IMR-90 (cell line): ENCODE data around the gene PRKN. TPM values are rescaled to one million over a fixed set of nuclear protein-coding genes. Genes with fewer than 3 reads are reported as not detected.

Experiments used
- ATAC-seq: fragments of 200-7000 bp; cut with Tn5 transposase; 2 replicates; pipeline ENCODE4 v1.9.1; 2020; ENCODE audit warnings: low read depth, mild to moderate bottlenecking, moderate library complexity
- BruUV-seq: library from RNA; stranded (reverse); fragments of 400-500 nt; replicated peaks from 2 replicates; lab custom pipeline; 2021; lab: Mats Ljungman, UMichigan
- CTCF ChIA-PET: fragments of 300-600 bp; formaldehyde crosslinking; extraction: SDS; loops from one replicate; lab custom pipeline; 2021; ENCODE audit warnings: antibody characterized with exemption; lab: Yijun Ruan, JAX
- POLR2A ChIA-PET: fragments of 300-600 bp; sonication (Branson Sonifier 250); formaldehyde crosslinking; loops from one replicate; lab custom pipeline; 2022; ENCODE audit warnings: antibody characterized with exemption; ENCODE audit not compliant: unreplicated experiment; lab: Charles Lee
- DNase-seq: peaks from one replicate; pipeline ENCODE4 v3.0.0; 2013
- H2AFZ ChIP-seq: replicated peaks from 2 replicates; pipeline ENCODE3; 2013; ENCODE audit warnings: low read length, mild to moderate bottlenecking; ENCODE audit not compliant: poor library complexity
- H2AK5ac ChIP-seq: 2 replicates; pipeline ENCODE4 v1.6.1; 2013; ENCODE audit warnings: low read depth, low read length, inconsistent platforms
- H2AK9ac ChIP-seq: replicated peaks from 2 replicates; pipeline ENCODE3; 2013; ENCODE audit warnings: mild to moderate bottlenecking, low read depth, low read length, moderate library complexity; ENCODE audit not compliant: poor library complexity
- H2BK120ac ChIP-seq: 2 replicates; pipeline ENCODE4 v1.6.1; 2013; ENCODE audit warnings: low read depth, low read length, inconsistent platforms
- H2BK15ac ChIP-seq: 3 replicates; pipeline ENCODE4 v1.6.1; 2013; ENCODE audit warnings: low read depth, low read length, inconsistent platforms
- H2BK20ac ChIP-seq: 2 replicates; pipeline ENCODE4 v1.6.1; 2013; ENCODE audit warnings: low read depth, mild to moderate bottlenecking, inconsistent platforms, low read length, moderate library complexity
- H2BK5ac ChIP-seq: 2 replicates; pipeline ENCODE4 v1.6.1; 2013; ENCODE audit warnings: mild to moderate bottlenecking, low read depth, low read length, inconsistent platforms; ENCODE audit not compliant: poor library complexity, severe bottlenecking
- H3K14ac ChIP-seq: replicated peaks from 2 replicates; pipeline ENCODE4 v1.6.1; 2013; ENCODE audit warnings: low read depth, low read length, inconsistent platforms
- H3K18ac ChIP-seq: 2 replicates; pipeline ENCODE4 v1.6.1; 2013; ENCODE audit warnings: low read depth, low read length, control low read depth
- H3K23ac ChIP-seq: 2 replicates; pipeline ENCODE4 v1.6.1; 2013; ENCODE audit warnings: low read depth, low read length, inconsistent platforms
- H3K27ac ChIP-seq: 2 replicates; pipeline ENCODE4 v1.5.1; 2013; ENCODE audit warnings: mild to moderate bottlenecking, control low read depth, low read length; ENCODE audit not compliant: insufficient read depth
- H3K27me3 ChIP-seq: 2 replicates; pipeline ENCODE4 v1.6.1; 2013; ENCODE audit warnings: low read length; ENCODE audit not compliant: control insufficient read depth, insufficient read depth
- H3K36me3 ChIP-seq: 2 replicates; pipeline ENCODE4 v1.6.1; 2013; ENCODE audit warnings: low read length, mixed read lengths; ENCODE audit not compliant: control insufficient read depth, insufficient read depth
- H3K4ac ChIP-seq: 2 replicates; pipeline ENCODE4 v1.6.1; 2013; ENCODE audit warnings: low read depth, low read length, inconsistent platforms
- H3K4me1 ChIP-seq: 2 replicates; pipeline ENCODE4 v1.6.1; 2013; ENCODE audit warnings: low read length, mixed read lengths; ENCODE audit not compliant: control insufficient read depth, insufficient read depth
- H3K4me2 ChIP-seq: 2 replicates; pipeline ENCODE4 v1.6.1; 2013; ENCODE audit warnings: low read depth, mild to moderate bottlenecking, control low read depth, low read length, moderate library complexity
- H3K4me3 ChIP-seq: 2 replicates; pipeline ENCODE4 v1.5.1; 2013; ENCODE audit warnings: low read depth, mild to moderate bottlenecking, control low read depth, low read length, moderate library complexity; ENCODE audit not compliant: insufficient read depth
- H3K56ac ChIP-seq: 2 replicates; pipeline ENCODE4 v1.6.1; 2013; ENCODE audit warnings: low read length, inconsistent platforms; ENCODE audit not compliant: insufficient read depth; ENCODE audit errors: extremely low read depth
- H3K79me1 ChIP-seq, 2 experiments: 2 replicates each; pipeline ENCODE4 v1.6.1; 2013; ENCODE audit warnings: low read length in 2 of 2, inconsistent platforms in 1 of 2, low read depth in 1 of 2
- H3K9ac ChIP-seq: 2 replicates; pipeline ENCODE4 v1.6.1; 2013; ENCODE audit warnings: low read depth, low read length, control low read depth
- H3K9me1 ChIP-seq: 2 replicates; pipeline ENCODE4 v1.6.1; 2013; ENCODE audit warnings: low read length, inconsistent platforms; ENCODE audit not compliant: insufficient read depth
- H3K9me3 ChIP-seq: 2 replicates; pipeline ENCODE4 v1.6.1; 2013; ENCODE audit warnings: low read length; ENCODE audit not compliant: control insufficient read depth, insufficient read depth
- H4K20me1 ChIP-seq: 2 replicates; pipeline ENCODE4 v1.6.1; 2013; ENCODE audit warnings: low read length, inconsistent platforms; ENCODE audit not compliant: insufficient read depth
- H4K5ac ChIP-seq: 2 replicates; pipeline ENCODE4 v1.6.1; 2013; ENCODE audit warnings: mild to moderate bottlenecking, low read depth, low read length, control low read depth
- H4K8ac ChIP-seq, 2 experiments: 2 replicates each; pipeline ENCODE4 v1.6.1; 2013; ENCODE audit warnings: low read depth in 2 of 2, low read length in 2 of 2, control low read depth in 1 of 2, inconsistent platforms in 1 of 2
- H4K91ac ChIP-seq: 2 replicates; pipeline ENCODE4 v1.6.1; 2013; ENCODE audit warnings: low read depth, low read length, inconsistent platforms; ENCODE audit not compliant: insufficient read depth
- CEBPB ChIP-seq: IDR thresholded peaks from 2 replicates; pipeline ENCODE4 v1.6.1; 2012; ENCODE audit warnings: low read depth, low read length, improper control_type of control experiment
- RAD21 ChIP-seq: IDR thresholded peaks from 2 replicates; pipeline ENCODE4 v1.6.1; 2012; ENCODE audit warnings: low read length, improper control_type of control experiment
- SMC3 ChIP-seq: fragments of 150-350 bp; IDR thresholded peaks from 2 replicates; pipeline ENCODE4 v1.6.1; 2016; ENCODE audit warnings: low read depth, mild to moderate bottlenecking, antibody characterized with exemption, low read length, moderate library complexity
- WGBS, 2 experiments: methylation state at CpG; one replicate each; pipeline versions ENCODE4 v1.1.5 to v1.1.7; 2013; ENCODE audit warnings: missing lambda C conversion rate in 2 of 2; ENCODE audit not compliant: insufficient read length in 1 of 2; ENCODE audit errors: extremely low coverage in 2 of 2; 5-methylcytosine and 5-hydroxymethylcytosine counted together
- dilution Hi-C: fragments of 300-500 bp; cut with HindIII; formaldehyde crosslinking; loops from one replicate; pipeline ENCODE4 v1.14.3; 2018; ENCODE audit warnings: low sequenced_read_pairs; ENCODE audit not compliant: unreplicated experiment
- in situ Hi-C: fragments of 300-500 bp; cut with MboI; formaldehyde crosslinking; loops from 3 replicates; pipeline ENCODE4 v1.14.3; 2019; ENCODE audit warnings: low sequenced_read_pairs, inconsistent platforms, mixed read lengths
- intact Hi-C: fragments of 100-400 bp; cut with micrococcal nuclease; formaldehyde crosslinking; loops from 2 replicates; pipeline ENCODE4 v1.10.0; 2022
- polyA plus RNA-seq, 3 experiments: library from polyadenylated mRNA; depleted of rRNA; stranded (reverse); fragments of >200 nt; gene quantifications; 2 replicates each; pipeline ENCODE4 v1.2.3, GENCODE V29; 2012; ENCODE audit warnings: low replicate concordance in 1 of 3
- total RNA-seq: library from RNA; depleted of rRNA; stranded (reverse); fragments of >200 nt; gene quantifications from 2 replicates; pipeline ENCODE4 v1.2.3, GENCODE V29; 2012
- TF ChIP-seq, protein P1 (sequence below): conservative IDR thresholded peaks from 2 replicates; pipeline ENCODE4 v1.5.1; 2012; ENCODE audit warnings: mild to moderate bottlenecking, low read depth, low read length, improper control_type of control experiment
- TF ChIP-seq, protein P2 (sequence below): fragments of 150-350 bp; IDR thresholded peaks from 2 replicates; pipeline ENCODE4 v1.6.1; 2017; ENCODE audit warnings: mild to moderate bottlenecking, antibody characterized with exemption, low read length, low read depth

Gene PRKN
- total and polyA plus RNA-seq, 2 of the 4 experiments (the other 2 are of a cell fraction) = 0.15 to 0.18 TPM

GRCh38 chr6:161498359-161498758 is 1229.2 kb downstream of the PRKN start:
- Histone ChIP-seq H2BK5ac (no peak overlapping the region), H4K20me1 (no peaks in the 10 kb centered on the region), H3K4ac (no peak overlapping the region), H4K91ac (no peak overlapping the region), H3K9ac (no peak overlapping the region), H2AK5ac (no peak overlapping the region), H3K56ac (no peak overlapping the region), H2BK120ac (no peak overlapping the region), H3K14ac (no peak overlapping the region), H3K18ac (no peak overlapping the region), H2AFZ (peak overlapping the region; percentile 77), H3K23ac (no peak overlapping the region), H3K4me1 (no peaks in the 10 kb centered on the region), H3K79me1 (no peaks in the 10 kb centered on the region), H2BK15ac (no peak overlapping the region), H3K4me2 (no peak overlapping the region; the same call in 1 of the 2 replicates), H3K4me3 (no peak overlapping the region), H3K36me3 (no peaks in the 10 kb centered on the region), H2BK20ac (no peak overlapping the region), H3K9me3 (peaks cover 9% of the 10 kb centered on the region), H3K27ac (no peak overlapping the region), H3K9me1 (no peaks in the 10 kb centered on the region), H4K8ac (no peak overlapping the region), H3K27me3 (no peaks in the 10 kb centered on the region), H2AK9ac (peak overlapping the region; percentile 57), H4K5ac (no peak overlapping the region)
- no CpG with 5 or more reads among the region's 7 CpGs for WGBS, 2 experiments
- in situ Hi-C loops (loop anchor here (5.0 kb wide), 1 partner anchor 96 kb away; no protein-coding TSS in a partner anchor), dilution Hi-C loops (no loop called here), intact Hi-C loops (loop anchor here (1.0 kb wide), 2 partner anchors 80 to 104 kb away; no protein-coding TSS in a partner anchor)
- peak; percentile 76 for ATAC-seq
- no TSS peak for BruUV-seq
- CTCF ChIA-PET = interaction anchor here (0.5 to 1.2 kb wide), 4 partner anchors 40 to 106 kb away, joined by 3 to 4 read pairs (median 3); no protein-coding TSS in a partner anchor
- POLR2A ChIA-PET = interaction anchor here (0.5 kb wide), 1 partner anchor 13 kb away, joined by 3 read pairs; no protein-coding TSS in a partner anchor
- TF ChIP-seq RAD21 (peak; percentile 59), CEBPB (no peak), SMC3 (peak; percentile 40)
- TF ChIP-seq, protein P1, sequence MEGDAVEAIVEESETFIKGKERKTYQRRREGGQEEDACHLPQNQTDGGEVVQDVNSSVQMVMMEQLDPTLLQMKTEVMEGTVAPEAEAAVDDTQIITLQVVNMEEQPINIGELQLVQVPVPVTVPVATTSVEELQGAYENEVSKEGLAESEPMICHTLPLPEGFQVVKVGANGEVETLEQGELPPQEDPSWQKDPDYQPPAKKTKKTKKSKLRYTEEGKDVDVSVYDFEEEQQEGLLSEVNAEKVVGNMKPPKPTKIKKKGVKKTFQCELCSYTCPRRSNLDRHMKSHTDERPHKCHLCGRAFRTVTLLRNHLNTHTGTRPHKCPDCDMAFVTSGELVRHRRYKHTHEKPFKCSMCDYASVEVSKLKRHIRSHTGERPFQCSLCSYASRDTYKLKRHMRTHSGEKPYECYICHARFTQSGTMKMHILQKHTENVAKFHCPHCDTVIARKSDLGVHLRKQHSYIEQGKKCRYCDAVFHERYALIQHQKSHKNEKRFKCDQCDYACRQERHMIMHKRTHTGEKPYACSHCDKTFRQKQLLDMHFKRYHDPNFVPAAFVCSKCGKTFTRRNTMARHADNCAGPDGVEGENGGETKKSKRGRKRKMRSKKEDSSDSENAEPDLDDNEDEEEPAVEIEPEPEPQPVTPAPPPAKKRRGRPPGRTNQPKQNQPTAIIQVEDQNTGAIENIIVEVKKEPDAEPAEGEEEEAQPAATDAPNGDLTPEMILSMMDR = peak; percentile 45
- TF ChIP-seq, protein P2, sequence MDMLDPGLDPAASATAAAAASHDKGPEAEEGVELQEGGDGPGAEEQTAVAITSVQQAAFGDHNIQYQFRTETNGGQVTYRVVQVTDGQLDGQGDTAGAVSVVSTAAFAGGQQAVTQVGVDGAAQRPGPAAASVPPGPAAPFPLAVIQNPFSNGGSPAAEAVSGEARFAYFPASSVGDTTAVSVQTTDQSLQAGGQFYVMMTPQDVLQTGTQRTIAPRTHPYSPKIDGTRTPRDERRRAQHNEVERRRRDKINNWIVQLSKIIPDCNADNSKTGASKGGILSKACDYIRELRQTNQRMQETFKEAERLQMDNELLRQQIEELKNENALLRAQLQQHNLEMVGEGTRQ = no peak
- peak; percentile 61 for DNase-seq
